H1 (cell line): ENCODE measurements around the gene GAN. TPM values are rescaled to one million over a fixed set of nuclear protein-coding genes. Genes with fewer than 3 reads are reported as not detected.

Source experiments
- CTCF ChIA-PET: fragments of 300-600 bp; sonication (Branson Sonifier 250); formaldehyde crosslinking; loops from one replicate; lab custom pipeline; 2021; ENCODE audit not compliant: partially characterized antibody; lab: Charles Lee
- POLR2A ChIA-PET: fragments of 300-600 bp; sonication (Branson Sonifier 250); formaldehyde crosslinking; loops from one replicate; lab custom pipeline; 2021; ENCODE audit warnings: inconsistent platforms; ENCODE audit not compliant: partially characterized antibody; lab: Charles Lee
- DNase-seq, 2 experiments: peaks; one replicate each; pipeline versions ENCODE4 v3.0.0 to v3.0.0-alpha.2; 2010 to 2022; ENCODE audit warnings: low spot score in 2 of 2, low read depth in 1 of 2, mixed read lengths in 1 of 2
- FAIRE-seq: peaks from 2 replicates; lab custom pipeline; 2011; peaks lifted over from hg19 to GRCh38; lab: Jason Lieb, UNC
- H2AFZ ChIP-seq: 2 replicates; pipeline ENCODE4 v1.8.1; 2012; ENCODE audit warnings: low read length, inconsistent platforms
- H2AK5ac ChIP-seq: 2 replicates; pipeline ENCODE4 v1.6.1; 2013; ENCODE audit warnings: low read depth, low read length
- H2BK120ac ChIP-seq: replicated peaks from 2 replicates; pipeline ENCODE3; 2013; ENCODE audit warnings: low read depth, low read length, inconsistent platforms
- H2BK12ac ChIP-seq: 2 replicates; pipeline ENCODE4 v1.6.1; 2013; ENCODE audit warnings: low read depth, low read length
- H2BK15ac ChIP-seq: 2 replicates; pipeline ENCODE4 v1.6.1; 2013; ENCODE audit warnings: low read length
- H2BK20ac ChIP-seq: 2 replicates; pipeline ENCODE4 v1.6.1; 2013; ENCODE audit warnings: low read length
- H2BK5ac ChIP-seq: 2 replicates; pipeline ENCODE4 v1.6.1; 2013; ENCODE audit warnings: low read depth, low read length
- H3K14ac ChIP-seq: 2 replicates; pipeline ENCODE4 v1.6.1; 2013; ENCODE audit warnings: inconsistent platforms; ENCODE audit not compliant: insufficient read length
- H3K18ac ChIP-seq: 2 replicates; pipeline ENCODE4 v1.6.1; 2013; ENCODE audit warnings: low read length; ENCODE audit errors: extremely low read depth
- H3K23ac ChIP-seq: 2 replicates; pipeline ENCODE4 v1.6.1; 2013; ENCODE audit warnings: inconsistent platforms; ENCODE audit not compliant: insufficient read length
- H3K23me2 ChIP-seq: 2 replicates; pipeline ENCODE4 v1.6.1; 2013; ENCODE audit warnings: low read depth, low read length
- H3K27ac ChIP-seq: 2 replicates; pipeline ENCODE4 v1.6.1; 2011; ENCODE audit warnings: low read depth, low read length, inconsistent platforms
- H3K27me3 ChIP-seq, 4 experiments: replicated peaks in 1 of 4; 1 replicate in 1 of 4; 2 replicates in 3 of 4; pipeline versions ENCODE4 v1.6.1 to v1.8.1; 2011 to 2013; ENCODE audit warnings: low read length in 3 of 4, mild to moderate bottlenecking in 3 of 4, inconsistent platforms in 2 of 4, mixed read lengths in 2 of 4, moderate library complexity in 1 of 4; ENCODE audit not compliant: control insufficient read depth in 3 of 4, insufficient read depth in 3 of 4; ENCODE audit errors: extremely low read depth in 1 of 4
- H3K36me3 ChIP-seq, 4 experiments: 2 replicates each; pipeline versions ENCODE4 v1.6.1 to v1.8.1; 2011 to 2013; ENCODE audit warnings: mild to moderate bottlenecking in 4 of 4, low read length in 3 of 4, moderate library complexity in 2 of 4, control low read depth in 1 of 4, inconsistent platforms in 1 of 4; ENCODE audit not compliant: insufficient read depth in 4 of 4, control insufficient read depth in 2 of 4
- H3K4ac ChIP-seq: replicated peaks from 2 replicates; pipeline ENCODE3; 2013; ENCODE audit warnings: low read length, low read depth, mixed read lengths, inconsistent platforms; ENCODE audit not compliant: insufficient read length
- H3K4me1 ChIP-seq, 4 experiments: replicated peaks in 1 of 4; 1 replicate in 1 of 4; 2 replicates in 3 of 4; pipeline versions ENCODE4 v1.6.1 to v1.8.1; 2011 to 2013; ENCODE audit warnings: low read length in 3 of 4, inconsistent platforms in 2 of 4, mixed read lengths in 1 of 4; ENCODE audit not compliant: insufficient read depth in 4 of 4, control insufficient read depth in 3 of 4
- H3K4me2 ChIP-seq, 2 experiments: 2 replicates each; pipeline versions ENCODE4 v1.6.1 to v1.8.1; 2011 to 2013; ENCODE audit warnings: low read depth in 2 of 2, low read length in 2 of 2, control low read depth in 1 of 2, inconsistent platforms in 1 of 2, mild to moderate bottlenecking in 1 of 2; ENCODE audit not compliant: insufficient read depth in 1 of 2
- H3K4me3 ChIP-seq, 4 experiments: fragments of 200-600, 300-600 bp in 1 of 4; sonication (generic), shearing (Covaris generic), sonication (Bioruptor Twin) in 1 of 4; 2 replicates each; pipeline versions ENCODE4 v1.5.1 to v1.8.1; 2011 to 2016; ENCODE audit warnings: low read length in 4 of 4, low read depth in 3 of 4, control low read depth in 2 of 4, inconsistent platforms in 2 of 4, mild to moderate bottlenecking in 2 of 4, mixed read lengths in 1 of 4, moderate library complexity in 1 of 4; ENCODE audit not compliant: insufficient read depth in 2 of 4; ENCODE audit errors: extremely low read depth in 1 of 4
- H3K56ac ChIP-seq: replicated peaks from 2 replicates; pipeline ENCODE3; 2013; ENCODE audit warnings: low read depth, mild to moderate bottlenecking, mixed read lengths, low read length, inconsistent platforms; ENCODE audit not compliant: insufficient read length
- H3K79me1 ChIP-seq: 2 replicates; pipeline ENCODE4 v1.6.1; 2013; ENCODE audit warnings: low read depth, low read length, control low read depth
- H3K79me2 ChIP-seq, 2 experiments: 2 replicates each; pipeline versions ENCODE4 v1.6.1 to v1.8.1; 2012 to 2013; ENCODE audit warnings: low read length in 2 of 2, mild to moderate bottlenecking in 2 of 2, inconsistent platforms in 1 of 2; ENCODE audit not compliant: insufficient read depth in 2 of 2, control insufficient read depth in 1 of 2
- H3K9ac ChIP-seq, 4 experiments: replicated peaks in 1 of 4; 1 replicate in 1 of 4; 2 replicates in 3 of 4; pipeline versions ENCODE4 v1.6.1 to v1.8.1; 2011 to 2013; ENCODE audit warnings: low read depth in 3 of 4, low read length in 3 of 4, control low read depth in 2 of 4, mild to moderate bottlenecking in 2 of 4, moderate library complexity in 2 of 4, inconsistent platforms in 1 of 4; ENCODE audit errors: extremely low read depth in 1 of 4
- H3K9me3 ChIP-seq, 2 experiments: 2 replicates each; pipeline versions ENCODE4 v1.6.1 to v1.8.1; 2012 to 2013; ENCODE audit warnings: mild to moderate bottlenecking in 2 of 2, moderate library complexity in 2 of 2, control low read depth in 1 of 2, inconsistent platforms in 1 of 2, low read depth in 1 of 2, low read length in 1 of 2, mixed read lengths in 1 of 2; ENCODE audit not compliant: insufficient read depth in 2 of 2
- H4K20me1 ChIP-seq, 2 experiments: replicated peaks in 1 of 2; 2 replicates each; pipeline versions ENCODE3 to v1.8.1; 2011 to 2013; ENCODE audit warnings: inconsistent platforms in 2 of 2, low read length in 2 of 2, mild to moderate bottlenecking in 1 of 2; ENCODE audit not compliant: insufficient read depth in 2 of 2, control insufficient read depth in 1 of 2
- H4K5ac ChIP-seq: 2 replicates; pipeline ENCODE4 v1.6.1; 2013; ENCODE audit warnings: low read length, low read depth, mixed read lengths, inconsistent platforms; ENCODE audit not compliant: insufficient read length
- H4K8ac ChIP-seq: 2 replicates; pipeline ENCODE4 v1.8.0; 2013; ENCODE audit warnings: mild to moderate bottlenecking, moderate library complexity, low read length, inconsistent platforms; ENCODE audit not compliant: insufficient read depth; ENCODE audit errors: extremely low read depth
- H4K91ac ChIP-seq: replicated peaks from 2 replicates; pipeline ENCODE3; 2013; ENCODE audit warnings: low read length, mixed read lengths, inconsistent platforms; ENCODE audit not compliant: insufficient read length
- CBX5 ChIP-seq: fragments of 300-800, 300-1000 bp; sonication (generic); IDR thresholded peaks from 2 replicates; pipeline ENCODE4 v1.7.1; 2016; ENCODE audit warnings: antibody characterized with exemption, low read length, low read depth
- EZH2 ChIP-seq: fragments of 200-600 bp; sonication (generic); IDR thresholded peaks from 2 replicates; pipeline ENCODE4 v1.7.1; 2012; ENCODE audit warnings: low read depth, mild to moderate bottlenecking, moderate library complexity, low read length, inconsistent platforms; ENCODE audit not compliant: severe bottlenecking
- GABPA ChIP-seq: IDR thresholded peaks from 2 replicates; pipeline ENCODE4 v1.6.1; 2011; ENCODE audit warnings: mild to moderate bottlenecking, low read length, moderate library complexity, borderline replicate concordance; ENCODE audit not compliant: insufficient read depth
- JUN ChIP-seq: IDR thresholded peaks from 2 replicates; pipeline ENCODE4 v1.6.1; 2011; ENCODE audit warnings: low read depth, mild to moderate bottlenecking, improper control_type of control experiment, low read length
- JUND ChIP-seq: IDR thresholded peaks from 2 replicates; pipeline ENCODE4 v1.6.1; 2011; ENCODE audit warnings: mild to moderate bottlenecking, improper control_type of control experiment, low read length
- KDM1A ChIP-seq: fragments of 200-600, 300-600 bp; sonication (generic); IDR thresholded peaks from 2 replicates; pipeline ENCODE4 v1.7.1; 2016; ENCODE audit warnings: mild to moderate bottlenecking, low read length, borderline replicate concordance
- PHF8 ChIP-seq: fragments of 200-600 bp; sonication (generic); conservative IDR thresholded peaks from 2 replicates; pipeline ENCODE4 v1.7.1; 2012; ENCODE audit warnings: low read depth, mild to moderate bottlenecking, inconsistent platforms, low read length, moderate library complexity
- POLR2A ChIP-seq, 2 experiments: IDR thresholded peaks; 1 replicate in 1 of 2; 2 replicates in 1 of 2; pipeline ENCODE4 v1.6.1; 2011; ENCODE audit warnings: low read depth in 2 of 2, low read length in 2 of 2, mild to moderate bottlenecking in 2 of 2; ENCODE audit errors: control extremely low read depth in 1 of 2
- RFX5 ChIP-seq: IDR thresholded peaks from 2 replicates; pipeline ENCODE4 v1.6.1; 2011; ENCODE audit warnings: low read depth, low read length, improper control_type of control experiment, borderline replicate concordance
- RXRA ChIP-seq: IDR thresholded peaks from 2 replicates; pipeline ENCODE4 v1.6.1; 2011; ENCODE audit warnings: low read depth, mild to moderate bottlenecking, low read length, moderate library complexity; ENCODE audit not compliant: insufficient read depth
- SIRT6 ChIP-seq: IDR thresholded peaks from one replicate; pipeline ENCODE4 v1.7.1; 2012; ENCODE audit warnings: low read length, inconsistent platforms
- TBP ChIP-seq: IDR thresholded peaks from 2 replicates; pipeline ENCODE4 v1.6.1; 2011; ENCODE audit warnings: low read depth, low read length, improper control_type of control experiment
- WGBS, 2 experiments: shearing (Covaris generic) in 1 of 2; methylation state at CpG; one replicate each; pipeline versions ENCODE4 v1.1.6 to v1.1.7; 2013 to 2015; ENCODE audit warnings: low lambda C conversion rate in 2 of 2, mixed read lengths in 2 of 2, inconsistent platforms in 1 of 2, low coverage in 1 of 2, missing lambda C conversion rate in 1 of 2; ENCODE audit not compliant: insufficient replicate concordance in 2 of 2, insufficient coverage in 1 of 2, insufficient read length in 1 of 2; ENCODE audit errors: extremely low coverage in 1 of 2, missing lambda C conversion rate in 1 of 2; 5-methylcytosine and 5-hydroxymethylcytosine counted together
- polyA plus RNA-seq, 7 experiments: library from polyadenylated mRNA; depleted of rRNA in 3 of 7; stranded (reverse) in 5 of 7; unstranded in 2 of 7; fragments of >200 nt in 5 of 7; fragments of 200-250 nt in 2 of 7; gene quantifications; 1 replicate in 5 of 7; 2 replicates in 1 of 7; 4 replicates in 1 of 7; pipeline versions ENCODE4 v1.2.1 to v1.2.3, GENCODE V29; 2011 to 2013; ENCODE audit warnings: missing spikeins in 2 of 7, mixed read lengths in 2 of 7
- total RNA-seq: library from RNA; stranded (reverse); fragmentation: NEBNext Ultra II Directional; extraction: Animal tissue kit (Norgen Biotek cat#: 25700); gene quantifications from 2 replicates; pipeline ENCODE4 v1.2.1, GENCODE V29; 2021

GAN gene
- total and polyA plus RNA-seq, 2 of the 8 experiments (the other 6 are each of a cell fraction or from before 2014, with no cell fraction given) = 4.5 to 23.9 TPM

DNA sequence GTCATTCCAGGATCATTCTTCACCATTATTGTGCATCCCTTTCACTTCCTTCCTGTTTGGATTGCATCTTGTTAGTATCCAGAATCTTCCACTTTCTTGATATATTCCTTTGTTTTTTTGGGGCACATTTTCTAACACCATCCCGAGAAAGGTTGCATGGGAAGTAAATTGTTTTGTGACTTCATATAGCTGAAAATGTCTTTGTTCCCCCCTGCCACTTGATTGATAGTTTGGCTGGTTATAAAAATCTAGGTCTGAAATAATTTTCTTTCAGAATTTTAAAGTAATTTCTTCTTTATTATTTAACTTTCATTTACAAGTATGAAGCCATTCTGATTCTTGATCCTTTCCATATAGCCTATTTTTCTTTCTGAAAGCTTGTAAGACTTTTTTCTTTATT is 32.7 kb downstream of the GAN start:
- Histone ChIP-seq H2BK5ac (no peak overlapping the region), H3K4me2 (no peak overlapping the region), H2AFZ (no peak overlapping the region), H3K27ac (no peak overlapping the region), H3K56ac (no peak overlapping the region), H4K8ac (no peak overlapping the region), H4K91ac (no peak overlapping the region), H3K79me1 (no peaks in the 10 kb centered on the region; the same call in none of the 2 replicates), H3K9me3 (peaks cover 21 to 25% of the 10 kb centered on the region in 2 experiments), H4K20me1 (peaks cover 0 to 2% of the 10 kb centered on the region in 2 experiments), H2BK12ac (no peak overlapping the region), H3K18ac (no peak overlapping the region), H3K4me1 (no peaks in the 10 kb centered on the region), H2BK120ac (no peak overlapping the region), H3K14ac (no peak overlapping the region), H2BK15ac (no peak overlapping the region), H3K23me2 (no peaks in the 10 kb centered on the region), H2AK5ac (no peak overlapping the region), H3K36me3 (0 out of 8 replicates have a peak, but pooled peaks cover 0 to 2% (median 0%) of the 10 kb centered on the region in 4 experiments), H2BK20ac (no peak overlapping the region), H3K4me3 (no peak overlapping the region), H3K79me2 (peaks cover 0 to 5% of the 10 kb centered on the region in 2 experiments; a peak in 2 of 4 replicates), H3K4ac (no peak overlapping the region), H3K9ac (no peak overlapping the region), H3K27me3 (no peaks in the 10 kb centered on the region), H3K23ac (no peak overlapping the region), H4K5ac (no peak overlapping the region)
- no peak for DNase-seq
- ChIA-PET POLR2A (interaction anchor here (1.9 kb wide), 1 partner anchor 33 kb away, joined by 5 read pairs; the partner anchor contains the start of gene GAN), CTCF (no interaction called here)
- FAIRE-seq = no peak
- TF ChIP-seq JUND = no peak
- no peak for TF ChIP-seq RXRA
- no peak for TF ChIP-seq KDM1A
- no peak for TF ChIP-seq POLR2A (IDR thresholded peaks at IDR 0.05; ENCODE audit: control extremely low read depth in 1 of 2, low read depth in 2 of 2, low read length in 2 of 2)
- TF ChIP-seq GABPA = no peak
- TF ChIP-seq CBX5 = no peak
- TF ChIP-seq RFX5 = no peak
- no peak for TF ChIP-seq TBP
- TF ChIP-seq SIRT6 = no peak
- no peak for TF ChIP-seq JUN
- no peak for TF ChIP-seq EZH2
- TF ChIP-seq PHF8 = no peak
- WGBS, 2 experiments = 87% methylated on average over 1 of the region's 1 CpG; no CpG with 5 or more reads in 1 of the 2 experiments
